Cardiac ventricle fibroblast (primary cell): ENCODE data around the gene CLDN17. TPM values are rescaled to one million over a fixed set of nuclear protein-coding genes. Genes with fewer than 3 reads are reported as not detected.

Source experiments
- total RNA-seq: library from RNA; depleted of rRNA; stranded (reverse); fragments of >200 nt; gene quantifications from 2 replicates; pipeline ENCODE4 v1.2.3, GENCODE V29; 2015

Gene CLDN17
- total RNA-seq, result not detected in 2 replicates

GRCh38 chr21:30166705-30167104, at the start of gene CLDN17:
TSS of gene CLDN17 (minus strand) at chr21:30166805. CDS start at chr21:30166617, 188 bp downstream.

GRCh38 chr21:30216041-30216723, 49.6 kb upstream of the CLDN17 start, which contains the start of gene CLDN8:
TSS of gene CLDN8 (minus strand) at chr21:30216097. CDS start at chr21:30215925, 172 bp downstream.

Other genes starting within 250 kb of the CLDN17 start
- gene GRIK1, start 226.8 kb downstream of the CLDN17 start, total RNA-seq, result not detected in 2 replicates
- gene CLDN8, start 49.3 kb upstream of the CLDN17 start, total RNA-seq, result not detected in 2 replicates
- gene KRTAP24-1, start 116.1 kb upstream of the CLDN17 start, total RNA-seq, result not detected in 2 replicates
- gene KRTAP25-1, start 122.7 kb upstream of the CLDN17 start, total RNA-seq, result not detected in 2 replicates
- gene KRTAP26-1, start 153.5 kb upstream of the CLDN17 start, total RNA-seq, result not detected in 2 replicates
- not detected in 2 replicates for gene KRTAP27-1, start 170.9 kb upstream of the CLDN17 start, total RNA-seq
- not detected in 2 replicates for gene KRTAP23-1, start 181.8 kb upstream of the CLDN17 start, total RNA-seq
- gene KRTAP13-2, start 205.5 kb upstream of the CLDN17 start, total RNA-seq, result not detected in 2 replicates
- not detected in 2 replicates for gene KRTAP13-1, start 229.2 kb upstream of the CLDN17 start, total RNA-seq